NB4 (cell line): ENCODE measurements around the gene STX8.

Experiments used
- DNase-seq: peaks from one replicate; pipeline ENCODE4 v3.0.0; 2010; ENCODE audit warnings: low read depth
- H3K4me3 ChIP-seq: one replicate; pipeline ENCODE4 v1.5.1; 2011; ENCODE audit warnings: mild to moderate bottlenecking, low read depth, low read length, moderate library complexity
- CTCF ChIP-seq: IDR thresholded peaks from one replicate; pipeline ENCODE4 v1.5.1; 2012; ENCODE audit warnings: low read depth, low read length
- MAX ChIP-seq: IDR thresholded peaks from 2 replicates; pipeline ENCODE4 v1.6.1; 2011; ENCODE audit warnings: low read depth, low read length
- MYC ChIP-seq: IDR thresholded peaks from 2 replicates; pipeline ENCODE4 v1.6.1; 2011; ENCODE audit warnings: low read depth, low read length
- POLR2A ChIP-seq: IDR thresholded peaks from 2 replicates; pipeline ENCODE4 v1.6.1; 2011; ENCODE audit warnings: mild to moderate bottlenecking; ENCODE audit not compliant: insufficient read length; ENCODE audit errors: extremely low read depth

The STX8 gene

GRCh38 chr17:9224485-9224884, 351.1 kb downstream of the STX8 start:
- no peak for DNase-seq
- no peak for TF ChIP-seq CTCF
- TF ChIP-seq MYC, result no peak
- TF ChIP-seq MAX, result no peak
- no peak for TF ChIP-seq POLR2A
- no peak overlapping the region for H3K4me3 ChIP-seq

GRCh38 chr17:9223531-9223930, 352.1 kb downstream of the STX8 start:
- DNase-seq, result no peak
- TF ChIP-seq MAX (no peak), CTCF (no peak), POLR2A (no peak), MYC (no peak)
- H3K4me3 ChIP-seq, result no peak overlapping the region

GRCh38 chr17:9221922-9222180, 353.8 kb downstream of the STX8 start:
- no peak overlapping the region for H3K4me3 ChIP-seq
- TF ChIP-seq POLR2A, result no peak
- TF ChIP-seq MYC, result no peak
- TF ChIP-seq MAX, result no peak
- TF ChIP-seq CTCF, result no peak
- no peak for DNase-seq

- no peak overlapping the region for H3K4me3 ChIP-seq
- no peak for TF ChIP-seq MAX
- no peak for TF ChIP-seq MYC
- no peak for TF ChIP-seq POLR2A
- TF ChIP-seq CTCF, result no peak
- no peak for DNase-seq
These were observed 354.3 kb downstream of the STX8 start for GRCh38 chr17:9221147-9221921.

GRCh38 chr17:9220398-9221146, 355.0 kb downstream of the STX8 start:
- TF ChIP-seq CTCF (no peak), POLR2A (no peak), MAX (no peak)
- H3K4me3 ChIP-seq, result no peak overlapping the region
- no peak for DNase-seq
